NCI-H226 (cell line): Measurements from ENCODE around the gene RBPJL.

ENCODE experiments used
- DNase-seq: peaks from one replicate; pipeline ENCODE4 v3.0.0-alpha.2; 2015

The RBPJL gene

GRCh38 chr20:45363611-45364492 is 57.2 kb downstream of the RBPJL start:
- no peak for DNase-seq

- no peak for DNase-seq
Observed at GRCh38 chr20:45365444-45365970, 58.9 kb downstream of the RBPJL start.

GRCh38 chr20:45366192-45366591 is 59.6 kb downstream of the RBPJL start:
- no peak for DNase-seq

GRCh38 chr20:45366631-45367030 is 60.0 kb downstream of the RBPJL start:
- DNase-seq = no peak

GRCh38 chr20:45367126-45367525 is 60.5 kb downstream of the RBPJL start:
- DNase-seq = no peak
